ENCODE measurements around the gene LPCAT2.

LPCAT2 gene

GRCh38 chr16:55559933-55560516 is 51.2 kb downstream of the LPCAT2 start:
- FAIRE-seq (no peak), DNase-seq (ENCODE audit: insufficient read length, low spot score) (no peak)
- TF ChIP-seq POLR2AphosphoS5 (IDR thresholded peaks at IDR 0.05; ENCODE audit: low read depth, low read length) (no peak), PAX5 (IDR thresholded peaks at IDR 0.05; ENCODE audit: insufficient read depth, low read length, severe bottlenecking) (no peak), SPI1 (IDR thresholded peaks at IDR 0.05; ENCODE audit: low read depth, low read length) (no peak), POU2F2 (IDR thresholded peaks at IDR 0.05; ENCODE audit: low read depth, low read length) (no peak)

GRCh38 chr16:55561319-55561848 is 52.5 kb downstream of the LPCAT2 start:
- FAIRE-seq (no peak), DNase-seq (ENCODE audit: insufficient read length, low spot score) (no peak)
- TF ChIP-seq PAX5 (IDR thresholded peaks at IDR 0.05; ENCODE audit: insufficient read depth, low read length, severe bottlenecking) (no peak), POLR2A (IDR thresholded peaks at IDR 0.05; ENCODE audit: low read depth, low read length) (no peak), POLR2AphosphoS5 (IDR thresholded peaks at IDR 0.05; ENCODE audit: low read depth, low read length) (no peak), TAF1 (IDR thresholded peaks at IDR 0.05; ENCODE audit: low read depth, low read length) (no peak), SPI1 (IDR thresholded peaks at IDR 0.05; ENCODE audit: low read depth, low read length) (no peak), POU2F2 (IDR thresholded peaks at IDR 0.05; ENCODE audit: low read depth, low read length) (no peak)

- no peak for DNase-seq (ENCODE audit: insufficient read length, low spot score)
- no peak for FAIRE-seq
- TF ChIP-seq POLR2A (IDR thresholded peaks at IDR 0.05; ENCODE audit: low read depth, low read length) (no peak), SPI1 (IDR thresholded peaks at IDR 0.05; ENCODE audit: low read depth, low read length) (no peak), TAF1 (IDR thresholded peaks at IDR 0.05; ENCODE audit: low read depth, low read length) (no peak), POU2F2 (IDR thresholded peaks at IDR 0.05; ENCODE audit: low read depth, low read length) (no peak), PAX5 (IDR thresholded peaks at IDR 0.05; ENCODE audit: insufficient read depth, low read length, severe bottlenecking) (no peak), POLR2AphosphoS5 (IDR thresholded peaks at IDR 0.05; ENCODE audit: low read depth, low read length) (no peak)
These were observed 54.1 kb downstream of the LPCAT2 start for GRCh38 chr16:55562936-55563335.

- no peak for FAIRE-seq
- TF ChIP-seq POU2F2 (IDR thresholded peaks at IDR 0.05; ENCODE audit: low read depth, low read length) (no peak), SPI1 (IDR thresholded peaks at IDR 0.05; ENCODE audit: low read depth, low read length) (no peak), TAF1 (IDR thresholded peaks at IDR 0.05; ENCODE audit: low read depth, low read length) (no peak), PAX5 (IDR thresholded peaks at IDR 0.05; ENCODE audit: insufficient read depth, low read length, severe bottlenecking) (no peak), POLR2A (IDR thresholded peaks at IDR 0.05; ENCODE audit: low read depth, low read length) (no peak), POLR2AphosphoS5 (IDR thresholded peaks at IDR 0.05; ENCODE audit: low read depth, low read length) (no peak)
- DNase-seq (ENCODE audit: insufficient read length, low spot score), result no peak
These were observed 54.9 kb downstream of the LPCAT2 start for GRCh38 chr16:55563797-55564196.

GRCh38 chr16:55565086-55565485 is 56.2 kb downstream of the LPCAT2 start:
- no peak for DNase-seq (ENCODE audit: insufficient read length, low spot score)
- FAIRE-seq, result no peak
- TF ChIP-seq SPI1 (IDR thresholded peaks at IDR 0.05; ENCODE audit: low read depth, low read length) (no peak), PAX5 (IDR thresholded peaks at IDR 0.05; ENCODE audit: insufficient read depth, low read length, severe bottlenecking) (no peak), POLR2AphosphoS5 (IDR thresholded peaks at IDR 0.05; ENCODE audit: low read depth, low read length) (no peak), POLR2A (IDR thresholded peaks at IDR 0.05; ENCODE audit: low read depth, low read length) (no peak), TAF1 (IDR thresholded peaks at IDR 0.05; ENCODE audit: low read depth, low read length) (no peak), POU2F2 (IDR thresholded peaks at IDR 0.05; ENCODE audit: low read depth, low read length) (no peak)

GRCh38 chr16:55566432-55567175 is 57.7 kb downstream of the LPCAT2 start, which contains the start of gene CAPNS2:
CAPNS2 (plus strand) TSS chr16:55566684; CDS start chr16:55566757, 73 bp downstream.
- TF ChIP-seq POLR2A (IDR thresholded peaks at IDR 0.05; ENCODE audit: low read depth, low read length) (no peak), TAF1 (IDR thresholded peaks at IDR 0.05; ENCODE audit: low read depth, low read length) (no peak), POU2F2 (IDR thresholded peaks at IDR 0.05; ENCODE audit: low read depth, low read length) (no peak), POLR2AphosphoS5 (IDR thresholded peaks at IDR 0.05; ENCODE audit: low read depth, low read length) (no peak)
- no peak for FAIRE-seq
- no peak for DNase-seq (ENCODE audit: insufficient read length, low spot score)

- TF ChIP-seq PAX5 (IDR thresholded peaks at IDR 0.05; ENCODE audit: insufficient read depth, low read length, severe bottlenecking) (no peak), TAF1 (IDR thresholded peaks at IDR 0.05; ENCODE audit: low read depth, low read length) (no peak), POU2F2 (IDR thresholded peaks at IDR 0.05; ENCODE audit: low read depth, low read length) (no peak), SPI1 (IDR thresholded peaks at IDR 0.05; ENCODE audit: low read depth, low read length) (no peak), POLR2A (IDR thresholded peaks at IDR 0.05; ENCODE audit: low read depth, low read length) (no peak), POLR2AphosphoS5 (IDR thresholded peaks at IDR 0.05; ENCODE audit: low read depth, low read length) (no peak)
- DNase-seq (ENCODE audit: insufficient read length, low spot score), result no peak
- no peak for FAIRE-seq
These were observed 58.5 kb downstream of the LPCAT2 start for GRCh38 chr16:55567382-55567781.

- no peak for TF ChIP-seq TAF1 (IDR thresholded peaks at IDR 0.05; ENCODE audit: low read depth, low read length)
- TF ChIP-seq POU2F2 (IDR thresholded peaks at IDR 0.05; ENCODE audit: low read depth, low read length), result no peak
- no peak for TF ChIP-seq POLR2A (IDR thresholded peaks at IDR 0.05; ENCODE audit: low read depth, low read length)
- TF ChIP-seq POLR2AphosphoS5 (IDR thresholded peaks at IDR 0.05; ENCODE audit: low read depth, low read length), result no peak
- no peak for TF ChIP-seq PAX5 (IDR thresholded peaks at IDR 0.05; ENCODE audit: insufficient read depth, low read length, severe bottlenecking)
- no peak for TF ChIP-seq SPI1 (IDR thresholded peaks at IDR 0.05; ENCODE audit: low read depth, low read length)
- DNase-seq (ENCODE audit: insufficient read length, low spot score) (no peak), FAIRE-seq (no peak)
These were observed 59.3 kb downstream of the LPCAT2 start for GRCh38 chr16:55568207-55568606.

GRCh38 chr16:55569025-55569424 is 60.2 kb downstream of the LPCAT2 start:
- DNase-seq (ENCODE audit: insufficient read length, low spot score) (no peak), FAIRE-seq (no peak)
- no peak for TF ChIP-seq PAX5 (IDR thresholded peaks at IDR 0.05; ENCODE audit: insufficient read depth, low read length, severe bottlenecking)
- TF ChIP-seq POU2F2 (IDR thresholded peaks at IDR 0.05; ENCODE audit: low read depth, low read length), result no peak
- no peak for TF ChIP-seq POLR2AphosphoS5 (IDR thresholded peaks at IDR 0.05; ENCODE audit: low read depth, low read length)
- no peak for TF ChIP-seq SPI1 (IDR thresholded peaks at IDR 0.05; ENCODE audit: low read depth, low read length)
- no peak for TF ChIP-seq TAF1 (IDR thresholded peaks at IDR 0.05; ENCODE audit: low read depth, low read length)
- no peak for TF ChIP-seq POLR2A (IDR thresholded peaks at IDR 0.05; ENCODE audit: low read depth, low read length)

Data from GM12891 (cell line).